ENCODE data around the gene TTLL6. TPM values are rescaled to one million over a fixed set of nuclear protein-coding genes. Genes with fewer than 3 reads are reported as not detected.
A peak's percentile ranks its signal among the peaks of the same experiment; 100 is the strongest.

Gene TTLL6
- total and polyA plus RNA-seq, 2 donors (not counting 3 experiments of a cell fraction or from before 2014, with no cell fraction given) = not detected

GRCh38 chr17:48770954-48771353, 46.1 kb downstream of the TTLL6 start:
- intact Hi-C loops (cut with micrococcal nuclease) (no loop called here), dilution Hi-C loops (cut with MboI; ENCODE audit: extremely low pct_ligation_motif_present, low sequenced_read_pairs) (loop anchor here (25.0 kb wide), 1 partner anchor 109 kb away; no protein-coding TSS in a partner anchor)
- FAIRE-seq (peak; percentile 15), DNase-seq (ENCODE audit: low read depth, low spot score) (no peak)
- Histone ChIP-seq H2AFZ (ENCODE audit: low read depth, low read length) (no peak overlapping the region), H4K20me1 (replicated peaks; ENCODE audit: control insufficient read depth, extremely low read depth, insufficient read depth, low read length) (no peaks in the 10 kb centered on the region), H3K4me3 (replicated peaks in 1 of 3; ENCODE audit: insufficient read depth in 1 of 3, low read depth in 1 of 3, low read length in 3 of 3) (no peak overlapping the region), H3K9me3 (replicated peaks; ENCODE audit: control insufficient read depth, insufficient read depth, low read length) (no peaks in the 10 kb centered on the region), H3K4me2 (ENCODE audit: insufficient read depth, low read length) (no peak overlapping the region), H3K27me3 (ENCODE audit: control insufficient read depth in 2 of 2, insufficient read depth in 2 of 2, low read length in 2 of 2) (peaks cover 4 to 11% of the 10 kb centered on the region in 2 experiments), H3K9me1 (replicated peaks; ENCODE audit: control insufficient read depth, extremely low read depth, insufficient read depth, low read length) (no peaks in the 10 kb centered on the region), H3K79me2 (ENCODE audit: control insufficient read depth, insufficient read depth, low read length) (no peaks in the 10 kb centered on the region), H3K9ac (replicated peaks; ENCODE audit: extremely low read depth, insufficient read depth, low read length) (no peak overlapping the region), H3K27ac (ENCODE audit: insufficient read depth, low read depth, low read length) (no peak overlapping the region), H3K36me3 (ENCODE audit: control insufficient read depth in 2 of 2, extremely low read depth in 1 of 2, insufficient read depth in 2 of 2, low read length in 2 of 2) (no peaks in the 10 kb centered on the region), H3K4me1 (ENCODE audit: control insufficient read depth, extremely low read depth, insufficient read depth, low read length) (no peaks in the 10 kb centered on the region)
- no TSS peak for BruUV-seq (replicated peaks)
- ChIA-PET CTCF (no interaction called here), POLR2A (no interaction called here)
- TF ChIP-seq, protein P1, sequence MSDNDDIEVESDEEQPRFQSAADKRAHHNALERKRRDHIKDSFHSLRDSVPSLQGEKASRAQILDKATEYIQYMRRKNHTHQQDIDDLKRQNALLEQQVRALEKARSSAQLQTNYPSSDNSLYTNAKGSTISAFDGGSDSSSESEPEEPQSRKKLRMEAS (IDR thresholded peaks at IDR 0.05; ENCODE audit: insufficient read depth, insufficient read length) = no peak
- TF ChIP-seq FOS (IDR thresholded peaks at IDR 0.05; ENCODE audit: borderline replicate concordance, insufficient read depth, low read length) = no peak

GRCh38 chr17:48769009-48769675, 47.9 kb downstream of the TTLL6 start:
- ChIA-PET CTCF (interaction anchor here (0.7 to 4.5 kb wide), 9 partner anchors 10 to 116 kb away, joined by 3 to 19 read pairs (median 3); partner anchors contain the start of gene HOXB13), POLR2A (no interaction called here)
- no peak for DNase-seq (ENCODE audit: low read depth, low spot score)
- Histone ChIP-seq H3K4me2 (ENCODE audit: insufficient read depth, low read length) (no peak overlapping the region), H2AFZ (ENCODE audit: low read depth, low read length) (no peak overlapping the region), H3K79me2 (ENCODE audit: control insufficient read depth, insufficient read depth, low read length) (no peaks in the 10 kb centered on the region), H3K4me3 (replicated peaks in 1 of 3; ENCODE audit: insufficient read depth in 1 of 3, low read depth in 1 of 3, low read length in 3 of 3) (no peak overlapping the region), H3K27me3 (ENCODE audit: control insufficient read depth in 2 of 2, insufficient read depth in 2 of 2, low read length in 2 of 2) (peaks cover 13 to 19% of the 10 kb centered on the region in 2 experiments), H3K9ac (replicated peaks; ENCODE audit: extremely low read depth, insufficient read depth, low read length) (no peak overlapping the region), H3K36me3 (ENCODE audit: control insufficient read depth in 2 of 2, extremely low read depth in 1 of 2, insufficient read depth in 2 of 2, low read length in 2 of 2) (no peaks in the 10 kb centered on the region), H3K9me1 (replicated peaks; ENCODE audit: control insufficient read depth, extremely low read depth, insufficient read depth, low read length) (no peaks in the 10 kb centered on the region), H4K20me1 (replicated peaks; ENCODE audit: control insufficient read depth, extremely low read depth, insufficient read depth, low read length) (no peaks in the 10 kb centered on the region), H3K9me3 (replicated peaks; ENCODE audit: control insufficient read depth, insufficient read depth, low read length) (no peaks in the 10 kb centered on the region), H3K4me1 (ENCODE audit: control insufficient read depth, extremely low read depth, insufficient read depth, low read length) (no peaks in the 10 kb centered on the region), H3K27ac (ENCODE audit: insufficient read depth, low read depth, low read length) (no peak overlapping the region)
- TF ChIP-seq MYC (IDR thresholded peaks at IDR 0.05; ENCODE audit: low read depth, low read length) = no peak
- TF ChIP-seq POLR2A (IDR thresholded peaks at IDR 0.05; ENCODE audit: low read depth, low read length) = no peak
- no peak for TF ChIP-seq POLR2AphosphoS5 (IDR thresholded peaks at IDR 0.05; ENCODE audit: insufficient read depth, low read depth, low read length)
- TF ChIP-seq, protein P1 (IDR thresholded peaks at IDR 0.05; ENCODE audit: insufficient read depth, insufficient read length) = no peak
- TF ChIP-seq JUN (IDR thresholded peaks at IDR 0.05; ENCODE audit: borderline replicate concordance, insufficient read depth, insufficient read length, low read depth) = no peak
- TF ChIP-seq GATA2 (IDR thresholded peaks at IDR 0.05; ENCODE audit: insufficient read depth, insufficient read length, low read depth, low read length) = no peak
- no peak for TF ChIP-seq EZH2 (IDR thresholded peaks at IDR 0.05; ENCODE audit: borderline replicate concordance, low read depth, low read length, severe bottlenecking)
- TF ChIP-seq, protein P2, sequence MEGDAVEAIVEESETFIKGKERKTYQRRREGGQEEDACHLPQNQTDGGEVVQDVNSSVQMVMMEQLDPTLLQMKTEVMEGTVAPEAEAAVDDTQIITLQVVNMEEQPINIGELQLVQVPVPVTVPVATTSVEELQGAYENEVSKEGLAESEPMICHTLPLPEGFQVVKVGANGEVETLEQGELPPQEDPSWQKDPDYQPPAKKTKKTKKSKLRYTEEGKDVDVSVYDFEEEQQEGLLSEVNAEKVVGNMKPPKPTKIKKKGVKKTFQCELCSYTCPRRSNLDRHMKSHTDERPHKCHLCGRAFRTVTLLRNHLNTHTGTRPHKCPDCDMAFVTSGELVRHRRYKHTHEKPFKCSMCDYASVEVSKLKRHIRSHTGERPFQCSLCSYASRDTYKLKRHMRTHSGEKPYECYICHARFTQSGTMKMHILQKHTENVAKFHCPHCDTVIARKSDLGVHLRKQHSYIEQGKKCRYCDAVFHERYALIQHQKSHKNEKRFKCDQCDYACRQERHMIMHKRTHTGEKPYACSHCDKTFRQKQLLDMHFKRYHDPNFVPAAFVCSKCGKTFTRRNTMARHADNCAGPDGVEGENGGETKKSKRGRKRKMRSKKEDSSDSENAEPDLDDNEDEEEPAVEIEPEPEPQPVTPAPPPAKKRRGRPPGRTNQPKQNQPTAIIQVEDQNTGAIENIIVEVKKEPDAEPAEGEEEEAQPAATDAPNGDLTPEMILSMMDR (IDR thresholded peaks at IDR 0.05; ENCODE audit: extremely low read depth in 1 of 2, insufficient read depth in 1 of 2, low read depth in 1 of 2, low read length in 2 of 2) = no peak
- TF ChIP-seq FOS (IDR thresholded peaks at IDR 0.05; ENCODE audit: borderline replicate concordance, insufficient read depth, low read length) = no peak
- dilution Hi-C loops (cut with MboI; ENCODE audit: extremely low pct_ligation_motif_present, low sequenced_read_pairs) = loop anchor here (25.0 kb wide), 1 partner anchor 107 kb away; no protein-coding TSS in a partner anchor
- no TSS peak for BruUV-seq (replicated peaks)
- intact Hi-C loops (cut with micrococcal nuclease) = no loop called here
- no peak for FAIRE-seq
